GM19397 (cell line): ENCODE results near the gene PSMB11.
"Not testable (repeated sequence)": the region's sequence is repeated elsewhere in the genome, so short reads cannot be mapped to it uniquely, and the experiment has no call there.

Experiments
- ATAC-seq: cut with Tn5 transposase; IDR thresholded peaks from one replicate; pipeline ENCODE4 v1.9.1; 2021; ENCODE audit warnings: mild to moderate bottlenecking, moderate library complexity; ENCODE audit not compliant: unreplicated experiment

PSMB11 gene, protein sequence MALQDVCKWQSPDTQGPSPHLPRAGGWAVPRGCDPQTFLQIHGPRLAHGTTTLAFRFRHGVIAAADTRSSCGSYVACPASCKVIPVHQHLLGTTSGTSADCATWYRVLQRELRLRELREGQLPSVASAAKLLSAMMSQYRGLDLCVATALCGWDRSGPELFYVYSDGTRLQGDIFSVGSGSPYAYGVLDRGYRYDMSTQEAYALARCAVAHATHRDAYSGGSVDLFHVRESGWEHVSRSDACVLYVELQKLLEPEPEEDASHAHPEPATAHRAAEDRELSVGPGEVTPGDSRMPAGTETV

DNA sequence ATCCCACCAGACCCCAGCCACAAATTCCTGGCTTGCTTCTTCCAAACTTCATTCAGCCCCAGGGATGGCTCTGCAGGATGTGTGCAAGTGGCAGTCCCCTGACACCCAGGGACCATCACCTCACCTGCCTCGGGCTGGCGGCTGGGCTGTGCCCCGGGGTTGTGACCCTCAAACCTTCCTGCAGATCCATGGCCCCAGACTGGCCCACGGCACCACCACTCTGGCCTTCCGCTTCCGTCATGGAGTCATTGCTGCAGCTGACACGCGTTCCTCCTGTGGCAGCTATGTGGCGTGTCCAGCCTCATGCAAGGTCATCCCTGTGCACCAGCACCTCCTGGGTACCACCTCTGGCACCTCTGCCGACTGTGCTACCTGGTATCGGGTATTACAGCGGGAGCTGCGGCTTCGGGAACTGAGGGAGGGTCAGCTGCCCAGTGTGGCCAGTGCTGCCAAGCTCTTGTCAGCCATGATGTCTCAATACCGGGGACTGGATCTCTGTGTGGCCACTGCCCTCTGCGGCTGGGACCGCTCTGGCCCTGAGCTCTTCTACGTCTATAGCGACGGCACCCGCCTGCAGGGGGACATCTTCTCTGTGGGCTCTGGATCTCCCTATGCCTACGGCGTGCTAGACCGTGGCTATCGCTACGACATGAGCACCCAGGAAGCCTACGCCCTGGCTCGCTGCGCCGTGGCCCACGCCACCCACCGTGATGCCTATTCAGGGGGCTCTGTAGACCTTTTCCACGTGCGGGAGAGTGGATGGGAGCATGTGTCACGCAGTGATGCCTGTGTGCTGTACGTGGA lies at the start of gene PSMB11:
Gene PSMB11 (plus strand): TSS at position 51 of the 804 bp plus-strand sequence. CDS start 14 bp downstream, at position 65.
- no peak for ATAC-seq

DNA sequence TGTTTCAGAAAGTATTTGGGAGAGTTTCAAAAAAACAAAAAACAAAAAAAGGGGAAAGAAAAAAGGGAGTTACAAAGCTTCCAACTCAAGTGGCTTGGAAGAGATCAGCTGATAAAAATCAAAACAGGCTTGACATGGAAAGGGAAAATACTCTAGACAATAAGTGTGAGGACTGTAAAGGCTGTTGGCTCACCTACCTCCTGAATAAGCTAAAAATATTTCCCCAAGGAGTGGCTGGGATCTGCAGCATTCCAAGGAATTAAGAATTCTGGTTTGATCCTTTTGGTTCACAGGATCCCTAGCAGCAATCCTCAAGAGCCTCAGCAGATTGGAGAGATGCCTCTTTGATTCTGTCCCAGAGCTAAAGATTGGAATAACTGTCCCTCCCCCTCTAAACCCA lies 48.5 kb upstream of the PSMB11 start:
- ATAC-seq = no peak

DNA sequence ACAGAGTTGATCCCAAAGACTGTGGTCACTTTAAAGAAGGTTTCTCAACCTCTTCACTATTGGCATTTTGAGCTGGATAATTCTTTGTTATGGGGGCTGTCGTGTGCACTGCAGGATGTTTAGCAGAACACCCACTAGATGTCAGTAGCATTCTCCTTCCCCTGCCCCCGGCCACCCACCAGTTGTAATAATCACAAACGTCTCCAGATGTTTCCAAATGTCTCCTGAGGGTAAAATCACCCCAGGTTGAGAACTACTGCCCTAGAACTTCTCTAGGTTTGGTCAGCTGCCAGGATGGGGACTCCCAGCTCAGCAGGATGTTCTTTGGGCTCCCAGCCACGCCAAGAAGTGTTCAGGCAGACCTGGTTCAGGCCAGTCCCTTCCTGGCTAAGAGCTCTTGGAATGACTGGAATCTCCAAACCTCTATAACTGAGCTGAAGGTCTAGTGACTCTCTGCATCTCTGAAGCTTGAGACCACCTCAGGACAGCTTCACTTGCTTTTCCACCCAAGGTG lies 47.2 kb upstream of the PSMB11 start:
- ATAC-seq = no peak

DNA sequence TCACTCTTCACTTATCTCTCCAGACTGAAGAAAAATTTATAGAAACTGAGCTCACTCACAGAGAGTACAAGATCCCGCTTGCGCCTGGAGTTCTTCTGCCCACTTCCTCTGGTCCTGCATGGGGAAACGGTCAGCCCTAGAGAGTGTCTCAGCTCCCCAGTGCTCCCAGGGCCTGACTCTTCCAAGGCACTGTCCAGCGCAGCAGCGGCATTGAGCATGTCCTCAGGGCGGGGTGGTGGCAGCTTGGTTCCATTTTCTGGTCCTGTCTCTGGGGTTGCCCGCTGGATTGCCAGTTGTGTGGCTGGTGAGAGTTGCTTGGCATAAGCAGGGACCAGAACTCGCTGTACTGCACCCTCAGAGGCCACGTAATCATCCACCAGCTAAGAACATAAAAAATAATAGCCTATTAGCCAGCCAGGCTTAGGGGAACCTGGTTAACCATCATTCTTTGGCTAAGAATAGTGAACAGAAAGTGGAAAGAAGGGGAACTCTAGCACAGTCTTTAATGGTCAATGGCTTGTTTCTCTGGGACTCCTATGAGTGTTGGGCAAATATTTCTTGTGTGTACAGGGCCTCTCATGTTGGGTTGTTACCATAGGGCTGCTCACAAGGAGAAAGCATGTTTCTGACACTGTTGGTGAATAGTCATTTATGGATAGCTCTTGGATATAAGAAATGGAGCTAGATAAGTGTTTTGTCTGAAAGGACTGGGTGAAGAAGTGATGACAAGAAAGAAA lies 46.0 kb upstream of the PSMB11 start:
- no peak for ATAC-seq

DNA sequence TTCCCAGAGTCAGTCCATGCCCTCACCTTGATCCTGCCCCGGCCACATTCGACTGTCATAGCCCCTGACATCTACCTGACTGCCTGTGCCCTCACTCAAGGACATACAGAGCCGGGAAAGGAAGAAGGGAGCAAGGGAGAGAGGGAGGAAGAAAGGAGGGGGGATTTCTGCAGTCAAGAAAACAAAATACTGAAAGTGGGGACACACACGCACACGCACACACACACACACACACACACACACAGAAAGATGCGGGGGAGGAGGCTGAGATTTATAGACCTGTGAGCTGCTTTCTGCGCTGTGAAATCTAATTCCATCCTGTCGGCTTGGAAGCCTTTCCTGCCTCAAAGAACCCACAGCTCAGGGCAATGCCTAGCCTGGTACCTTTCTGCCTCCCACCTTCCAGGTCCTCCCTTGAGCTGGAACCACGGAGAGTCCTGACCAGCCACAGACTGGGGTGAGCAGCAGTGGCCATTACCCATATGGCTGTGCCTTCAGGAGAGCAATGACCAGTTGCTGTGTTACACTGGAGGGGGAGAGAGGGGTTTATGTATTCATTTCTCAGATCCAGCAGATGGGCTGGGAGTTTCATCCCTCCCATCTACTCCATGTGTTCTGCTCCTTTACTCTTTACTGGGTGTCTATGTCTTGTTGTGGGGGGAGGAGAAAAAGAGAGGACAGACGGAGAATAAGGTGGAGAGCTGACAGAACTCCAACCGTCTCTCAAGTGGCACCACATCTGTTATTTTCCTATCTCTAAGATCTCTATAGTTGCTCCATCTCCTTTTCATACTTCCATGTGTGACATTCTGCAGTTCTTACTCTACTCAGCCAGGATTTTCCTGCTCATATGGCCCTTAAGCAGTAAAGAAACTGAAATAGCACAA lies 45.0 kb upstream of the PSMB11 start:
- ATAC-seq = no peak

DNA sequence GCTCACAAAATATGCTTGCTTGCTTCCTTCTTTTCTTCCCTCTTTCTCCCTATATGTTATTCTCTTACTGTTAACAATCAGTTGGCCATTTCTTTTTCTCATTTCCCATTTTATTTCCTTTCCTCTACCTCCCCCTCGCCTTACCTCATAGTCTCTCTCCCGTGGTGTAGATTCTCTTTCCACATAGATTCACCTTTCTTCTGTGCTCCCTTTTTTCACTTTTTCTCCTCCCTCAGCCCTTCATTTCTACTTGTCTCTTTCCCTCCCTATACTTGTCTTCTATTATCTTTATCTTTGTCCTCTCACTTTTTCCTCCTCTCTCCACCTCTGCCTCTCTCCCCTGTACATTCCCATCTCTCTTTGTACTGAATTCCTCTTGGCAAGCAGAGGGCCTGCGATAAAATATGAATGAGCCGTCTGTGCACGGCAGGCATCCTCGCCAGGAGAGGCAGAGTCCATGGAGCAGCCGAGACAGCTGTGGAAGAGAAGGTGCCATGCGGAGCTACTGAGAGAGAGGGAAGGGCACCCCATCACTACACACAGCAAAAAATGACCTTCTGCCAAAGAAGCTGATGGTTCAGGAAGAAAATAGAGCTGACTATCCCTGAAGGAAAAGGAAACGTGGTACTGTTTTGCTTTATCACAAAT lies 44.2 kb upstream of the PSMB11 start:
- ATAC-seq = no peak

DNA sequence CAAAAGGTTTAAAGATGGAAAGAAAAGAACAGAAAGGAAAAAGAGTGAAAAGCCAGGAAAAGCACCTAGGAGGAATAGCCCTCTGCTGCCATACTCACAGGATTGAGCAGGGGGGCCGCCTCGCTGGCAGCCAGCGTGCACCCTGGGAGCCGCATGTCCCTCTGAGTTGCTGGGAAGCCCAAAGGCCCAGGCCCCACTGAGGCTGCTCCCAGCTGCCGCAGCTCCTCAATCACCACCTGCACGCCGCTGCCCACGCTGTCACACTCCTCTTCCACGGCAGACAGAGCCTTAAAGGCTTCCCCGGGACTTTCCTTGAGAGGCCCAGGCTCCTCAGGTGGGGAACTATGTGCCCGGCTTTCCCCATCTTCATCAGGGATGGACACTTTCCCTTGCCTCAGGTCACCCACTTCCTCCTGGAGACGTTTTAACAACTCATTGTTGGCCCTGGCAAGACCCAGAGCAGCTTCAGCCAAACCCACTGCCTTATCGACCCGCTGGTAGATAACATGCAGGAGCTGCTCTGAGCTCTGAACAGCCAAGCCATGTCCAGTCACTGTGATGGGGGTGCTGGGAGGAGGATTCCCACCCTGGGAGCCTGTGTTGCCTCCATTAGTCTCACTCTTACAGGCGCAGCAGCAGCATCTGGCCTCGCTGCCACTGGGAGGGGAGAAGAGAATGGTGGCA lies 43.5 kb upstream of the PSMB11 start:
- no peak for ATAC-seq

DNA sequence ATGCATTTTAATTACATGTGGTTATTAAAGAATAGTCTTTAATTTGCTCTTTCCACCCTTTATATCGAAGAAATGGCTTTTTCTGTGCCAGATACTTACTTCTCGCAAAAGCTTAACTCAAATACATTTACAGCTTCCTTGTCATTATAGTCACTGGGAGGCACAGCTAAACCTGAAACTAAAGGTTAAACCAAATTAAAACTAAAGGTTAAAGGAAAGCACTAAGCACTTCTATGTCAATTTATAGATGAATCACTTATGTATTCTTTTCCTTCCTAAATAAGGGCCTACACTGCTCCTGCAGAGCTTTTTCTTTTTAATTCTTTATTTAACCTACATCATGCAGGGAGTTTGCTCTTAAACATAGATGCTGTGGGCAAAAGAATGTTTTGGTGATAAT lies 41.2 kb upstream of the PSMB11 start:
- ATAC-seq = no peak

DNA sequence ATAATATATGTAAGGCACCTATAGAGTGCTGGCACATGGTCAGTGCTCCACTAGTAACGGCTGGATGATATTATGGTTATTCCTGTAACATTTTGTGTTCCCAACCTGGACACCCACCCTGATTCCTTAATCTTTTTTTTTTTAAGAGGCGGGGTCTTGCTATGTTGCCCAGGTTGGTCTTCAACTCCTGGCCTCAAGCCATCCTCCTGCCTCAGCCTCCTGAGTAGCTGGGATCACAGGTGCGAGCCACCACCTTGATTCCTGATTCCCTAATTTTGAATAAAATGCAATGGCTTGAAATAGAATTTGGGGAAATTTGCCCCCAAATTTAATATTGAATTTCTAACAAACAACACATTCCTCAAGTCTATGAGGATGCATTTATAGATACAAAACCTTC lies 39.4 kb upstream of the PSMB11 start:
- no peak for ATAC-seq

DNA sequence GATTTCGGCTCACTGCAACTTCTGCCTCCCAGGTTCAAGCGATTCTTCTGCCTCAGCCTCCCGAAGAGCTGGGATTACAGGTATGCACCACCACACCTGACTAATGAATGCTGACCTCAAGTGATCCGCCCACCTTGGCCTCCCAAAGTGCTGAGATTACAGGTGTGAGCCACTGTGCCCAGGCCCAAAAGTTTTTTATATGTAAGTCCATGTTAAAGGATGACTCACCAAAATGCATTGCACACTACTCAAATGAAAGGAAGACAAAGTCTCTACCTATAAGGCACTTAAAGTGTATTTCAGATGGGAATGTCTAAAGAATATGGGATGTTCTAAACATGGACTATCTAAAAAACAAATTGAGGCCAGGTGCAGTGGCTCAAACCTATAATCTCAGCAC lies 37.7 kb upstream of the PSMB11 start:
- ATAC-seq = not testable (repeated sequence)

DNA sequence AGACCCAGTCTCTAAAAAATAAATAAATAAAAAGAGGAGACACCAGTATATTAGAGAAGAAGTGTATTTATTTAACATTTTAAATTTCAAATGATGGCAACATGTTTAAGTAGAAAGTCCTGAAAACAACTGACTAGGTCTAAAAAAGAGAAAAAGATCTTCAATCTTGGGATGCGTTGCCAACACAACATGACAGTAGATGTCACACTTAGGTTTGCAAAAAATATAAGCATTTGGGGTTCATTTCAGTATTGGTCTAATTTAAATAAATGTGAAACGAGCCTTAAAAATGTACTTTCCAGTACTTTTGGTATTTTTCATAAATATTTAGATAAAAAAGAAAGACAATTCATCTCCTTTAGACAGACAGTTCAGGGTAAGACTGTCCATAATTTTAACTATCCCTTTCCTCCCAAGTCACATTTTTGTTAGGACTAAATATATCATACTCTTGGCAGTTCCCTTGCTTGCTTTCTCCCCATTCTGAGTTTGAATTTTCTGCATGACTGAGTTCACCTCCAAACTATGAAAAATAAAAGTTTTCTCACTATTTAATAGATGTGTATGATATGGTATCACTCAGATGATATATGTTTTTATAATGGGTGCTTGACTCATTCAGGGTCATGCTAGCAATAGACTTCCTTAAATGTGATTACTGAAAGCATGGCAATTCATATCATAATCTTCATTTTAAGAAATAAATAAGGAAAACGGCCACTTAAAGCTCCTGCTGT lies 36.4 kb upstream of the PSMB11 start:
- no peak for ATAC-seq

DNA sequence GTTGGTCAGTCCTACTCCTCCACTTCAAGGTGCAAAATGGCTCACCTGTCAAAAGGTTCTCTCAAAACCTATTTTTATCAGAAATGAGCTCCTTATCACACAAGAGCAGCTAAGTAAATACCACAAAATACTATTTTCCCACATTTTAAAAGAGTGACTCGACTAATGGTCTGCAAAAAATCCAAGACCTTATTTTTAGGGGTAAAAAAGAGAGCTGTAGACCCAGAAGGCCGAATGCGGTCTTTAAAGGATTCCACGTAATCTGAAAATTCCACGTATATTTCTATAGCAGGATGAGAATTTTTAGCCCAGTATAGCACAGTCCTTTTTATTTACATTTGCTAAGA lies 35.9 kb upstream of the PSMB11 start:
- ATAC-seq = no peak

DNA sequence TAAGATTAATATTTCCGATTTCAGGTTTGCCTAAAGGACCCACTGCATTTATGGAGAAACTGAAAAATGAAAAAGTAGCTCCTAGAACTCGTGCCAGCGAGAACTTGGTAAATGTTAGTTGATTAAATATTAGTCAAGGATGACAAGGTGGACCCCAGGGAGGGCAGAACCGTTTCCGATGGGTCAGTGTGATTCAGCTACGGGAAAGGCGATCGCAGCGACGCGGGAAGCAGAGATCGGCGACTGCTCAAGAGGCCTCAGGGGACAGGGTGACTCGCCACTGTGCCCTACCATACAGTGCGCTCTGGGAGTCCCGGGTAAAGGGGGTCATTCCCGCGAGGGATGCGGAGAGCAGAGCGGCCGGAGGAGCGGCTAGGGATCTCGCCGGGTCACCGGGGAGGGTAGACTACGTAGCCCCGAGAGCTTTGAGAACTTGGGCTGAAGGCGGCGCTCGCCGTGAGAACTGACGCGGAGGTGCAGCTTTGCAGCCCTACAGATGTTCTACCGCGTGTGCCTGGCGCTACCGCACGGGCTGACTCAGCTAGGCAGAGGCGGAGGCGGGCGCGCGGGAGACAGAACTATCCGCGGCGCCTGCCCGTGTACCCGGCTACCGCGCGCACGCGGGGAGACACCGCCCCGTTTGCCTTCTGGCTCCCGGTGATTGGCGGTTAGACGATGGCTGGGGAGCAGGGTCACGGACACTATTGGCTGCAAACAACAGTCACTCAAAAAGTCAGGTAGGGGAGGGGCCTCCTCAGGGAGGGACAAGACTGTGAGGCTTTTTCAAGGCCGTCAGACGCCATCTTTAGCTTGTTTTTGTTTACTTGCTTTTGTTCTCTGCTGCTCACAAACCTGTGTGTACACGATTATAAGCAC lies 35.2 kb upstream of the PSMB11 start:
- peak; percentile 93 for ATAC-seq

DNA sequence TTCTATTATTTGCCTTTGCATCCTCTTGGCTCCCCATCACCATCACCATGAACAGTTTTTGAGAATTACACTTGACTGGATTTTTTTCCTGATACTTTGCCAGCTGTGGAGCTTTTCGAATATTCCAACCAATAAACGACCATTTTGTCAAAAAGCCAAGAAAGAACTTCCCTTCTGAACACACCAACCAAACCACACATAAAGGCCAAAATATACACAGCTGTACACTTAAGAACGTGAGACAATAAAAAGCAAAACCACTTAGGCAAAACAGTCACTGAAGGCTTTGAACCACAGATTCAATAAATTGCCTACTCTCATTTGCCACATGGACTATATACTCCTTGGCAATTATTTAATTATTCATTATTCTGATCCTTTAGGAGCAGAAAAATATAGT lies 33.2 kb upstream of the PSMB11 start:
- ATAC-seq = no peak

DNA sequence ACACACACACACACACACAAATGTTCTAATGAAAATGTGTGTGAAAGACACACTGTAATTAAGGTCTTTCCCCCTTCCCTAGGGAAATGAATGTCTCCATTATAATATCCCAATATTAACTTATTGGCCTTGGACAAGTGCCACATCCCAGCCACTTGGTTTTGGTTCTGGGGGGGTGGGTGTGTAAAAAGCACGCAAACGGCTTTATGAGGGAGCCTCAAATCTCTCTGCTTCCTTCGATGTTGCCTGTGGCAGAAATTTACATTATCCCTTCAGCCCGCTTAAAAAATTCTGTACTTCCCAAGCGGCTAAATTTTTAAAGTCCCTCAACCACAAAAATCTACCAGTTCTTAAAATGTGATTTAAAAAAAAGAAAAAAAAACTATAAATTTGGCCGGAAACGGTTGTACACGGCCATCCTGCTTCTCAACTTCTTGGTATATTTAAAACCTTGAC lies 32.5 kb upstream of the PSMB11 start:
- no peak for ATAC-seq

DNA sequence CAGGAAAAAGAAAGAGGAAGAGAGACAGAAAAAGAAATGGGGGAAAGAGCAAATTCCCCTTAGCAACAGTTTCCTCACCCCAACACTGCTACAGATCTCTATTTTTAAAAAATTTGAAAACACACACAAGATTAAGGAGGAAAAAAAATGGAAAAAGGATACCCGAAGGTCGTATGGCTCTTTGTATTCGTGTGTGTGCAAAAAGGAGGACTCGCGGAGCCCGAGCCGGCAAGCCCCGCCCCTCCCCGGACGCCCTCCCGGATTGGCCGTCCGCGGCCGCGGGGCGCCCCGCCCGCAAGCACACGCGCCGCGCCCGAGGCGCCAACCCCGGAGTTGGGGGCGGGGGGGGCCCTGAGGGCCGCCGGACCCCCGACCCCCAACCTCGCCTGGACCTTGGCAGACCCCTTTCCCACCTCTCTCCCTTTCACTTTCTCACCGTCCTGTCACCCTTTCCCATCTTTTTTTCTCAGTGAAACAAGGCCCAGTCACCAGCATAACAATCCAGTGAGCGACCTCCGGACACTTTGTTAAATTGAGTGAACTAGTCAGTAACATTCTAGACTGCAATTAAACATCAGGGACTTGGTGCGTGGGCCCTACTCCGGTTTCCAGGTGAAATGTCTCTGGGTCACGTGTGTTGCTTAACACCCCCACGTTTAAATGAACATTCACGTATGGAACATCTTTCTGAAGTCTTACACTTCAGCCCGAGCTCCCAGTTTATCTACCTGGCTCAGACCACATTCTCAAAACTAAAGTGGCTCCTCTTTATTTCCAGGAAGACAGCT lies 31.9 kb upstream of the PSMB11 start, which contains the start of gene C14orf93:
Gene C14orf93 (minus strand): TSS at position 205 of the 788 bp plus-strand sequence. CDS start 11,120 bp downstream, outside the sequence.
- no peak for ATAC-seq
